GM12878 (cell line): Measurements from ENCODE around the gene HS6ST3. TPM values are rescaled to one million over a fixed set of nuclear protein-coding genes. Genes with fewer than 3 reads are reported as not detected.

ENCODE experiments used
- ATAC-seq: fragments of 200-7000 bp; cut with Tn5 transposase; 3 replicates; pipeline ENCODE4 v1.9.1; 2020; ENCODE audit warnings: mild to moderate bottlenecking, moderate library complexity
- BruUV-seq: library from RNA; stranded (reverse); fragments of 400-500 nt; replicated peaks from 2 replicates; lab custom pipeline; 2021; lab: Mats Ljungman, UMichigan
- CTCF ChIA-PET: fragments of 300-600 bp; sonication (Branson Sonifier 250); formaldehyde crosslinking; extraction: SDS; loops from one replicate; lab custom pipeline; 2021; ENCODE audit warnings: inconsistent platforms; lab: Yijun Ruan, JAX
- POLR2A ChIA-PET: fragments of 350-600 bp; formaldehyde crosslinking; extraction: SDS; loops from one replicate; lab custom pipeline; 2021; ENCODE audit warnings: inconsistent platforms; lab: Charles Lee
- RAD21 ChIA-PET: fragments of 300-600 bp; sonication (Branson Sonifier 250); formaldehyde crosslinking; loops from one replicate; lab custom pipeline; 2023; ENCODE audit warnings: antibody characterized with exemption; ENCODE audit not compliant: unreplicated experiment; lab: Charles Lee
- SMC1A ChIA-PET: fragments of 300-600 bp; sonication (Branson Sonifier 250); formaldehyde crosslinking; loops from one replicate; lab custom pipeline; 2023; ENCODE audit not compliant: unreplicated experiment, uncharacterized antibody; lab: Charles Lee
- DNase-seq: peaks from one replicate; pipeline ENCODE4 v3.0.0-alpha.2; 2011; ENCODE audit warnings: low read depth, low spot score
- FAIRE-seq: peaks from 3 replicates; lab custom pipeline; 2011; peaks lifted over from hg19 to GRCh38; lab: Jason Lieb, UNC
- H2AFZ ChIP-seq: 2 replicates; pipeline ENCODE4 v1.6.0; 2011; ENCODE audit warnings: low read depth, low read length, control low read depth; ENCODE audit not compliant: control insufficient read depth
- H3K27ac ChIP-seq: 2 replicates; pipeline ENCODE4 v1.5.1; 2011; ENCODE audit warnings: control low read depth; ENCODE audit not compliant: control insufficient read depth, insufficient read depth
- H3K27me3 ChIP-seq, 2 experiments: replicated peaks in 1 of 2; 2 replicates each; pipeline versions ENCODE4 v1.6.0 to v1.6.1; 2011; ENCODE audit warnings: low read length in 1 of 2; ENCODE audit not compliant: control insufficient read depth in 2 of 2, insufficient read depth in 2 of 2
- H3K36me3 ChIP-seq, 2 experiments: 2 replicates each; pipeline ENCODE4 v1.5.1; 2011; ENCODE audit warnings: low read length in 1 of 2; ENCODE audit not compliant: control insufficient read depth in 2 of 2, insufficient read depth in 2 of 2
- H3K4me1 ChIP-seq: 2 replicates; pipeline ENCODE4 v1.6.1; 2011; ENCODE audit warnings: mild to moderate bottlenecking, low read length, moderate library complexity, mixed read lengths; ENCODE audit not compliant: control insufficient read depth, insufficient read depth
- H3K4me2 ChIP-seq: 2 replicates; pipeline ENCODE4 v1.6.0; 2011; ENCODE audit warnings: control low read depth; ENCODE audit not compliant: control insufficient read depth, insufficient read depth
- H3K4me3 ChIP-seq: fragments of 200-600 bp; sonication (generic); 2 replicates; pipeline ENCODE4 v1.5.1; 2016
- H3K79me2 ChIP-seq: 2 replicates; pipeline ENCODE4 v1.6.0; 2011; ENCODE audit warnings: low read length; ENCODE audit not compliant: control insufficient read depth, insufficient read depth
- H3K9ac ChIP-seq: 2 replicates; pipeline ENCODE4 v1.8.0; 2011; ENCODE audit warnings: low read length, control low read depth, mixed read lengths; ENCODE audit not compliant: control insufficient read depth, insufficient read depth
- H3K9me3 ChIP-seq: replicated peaks from 3 replicates; pipeline ENCODE4 v1.5.1; 2011; ENCODE audit warnings: mild to moderate bottlenecking, low read length; ENCODE audit not compliant: control insufficient read depth, insufficient read depth
- H4K20me1 ChIP-seq: 2 replicates; pipeline ENCODE4 v1.6.0; 2011; ENCODE audit not compliant: control insufficient read depth, insufficient read depth
- E4F1 ChIP-seq: fragments of 450-650 bp; IDR thresholded peaks from 2 replicates; pipeline ENCODE4 v1.6.1; 2018; ENCODE audit warnings: borderline replicate concordance, mild to moderate bottlenecking; ENCODE audit not compliant: partially characterized antibody
- KLF5 ChIP-seq: fragments of 450-650 bp; IDR thresholded peaks from 2 replicates; pipeline ENCODE4 v1.6.1; 2014; ENCODE audit warnings: mild to moderate bottlenecking; ENCODE audit not compliant: partially characterized antibody
- SMC3 ChIP-seq: IDR thresholded peaks from 2 replicates; pipeline ENCODE4 v1.6.1; 2011; ENCODE audit warnings: low read length, improper control_type of control experiment, borderline replicate concordance
- USF1 ChIP-seq: IDR thresholded peaks from 2 replicates; pipeline ENCODE4 v1.6.1; 2011; ENCODE audit warnings: borderline replicate concordance, low read depth, mild to moderate bottlenecking, moderate library complexity, mixed read lengths, low read length; ENCODE audit not compliant: insufficient read depth; ENCODE audit errors: extremely low read length
- ZNF384 ChIP-seq: IDR thresholded peaks from 2 replicates; pipeline ENCODE4 v1.6.1; 2012; ENCODE audit warnings: low read depth, mild to moderate bottlenecking, low read length, improper control_type of control experiment, borderline replicate concordance
- WGBS: methylation state at CpG from one replicate; pipeline ENCODE4 v1.1.6; 2016; ENCODE audit warnings: low lambda C conversion rate; ENCODE audit not compliant: insufficient replicate concordance, insufficient coverage; ENCODE audit errors: missing lambda C conversion rate; 5-methylcytosine and 5-hydroxymethylcytosine counted together
- in situ Hi-C: fragments of 300-500 bp; cut with MboI; formaldehyde crosslinking; loops from 9 replicates; pipeline ENCODE4 v1.14.3; 2018; ENCODE audit warnings: mixed read lengths
- intact Hi-C: fragments of 100-400 bp; cut with micrococcal nuclease; formaldehyde crosslinking; loops from one replicate; pipeline ENCODE4 v1.14.2; 2022; ENCODE audit not compliant: unreplicated experiment
- polyA plus RNA-seq, 11 experiments: library from polyadenylated mRNA; depleted of rRNA in 4 of 11; unstranded in 6 of 11; stranded (reverse) in 5 of 11; fragments of >200 nt; fragmentation: Nextera tagmentation in 4 of 11; fragmentation: Illumina TruSeq in 1 of 11; extraction: Ambion mirVana in 4 of 11; extraction: Trizol in 1 of 11; gene quantifications; 1 replicate in 1 of 11; 2 replicates in 10 of 11; pipeline versions ENCODE4 v1.2.1 to v1.2.3, GENCODE V29; 2011 to 2016; ENCODE audit warnings: inconsistent platforms in 2 of 11, missing spikeins in 2 of 11, low read depth in 1 of 11
- total RNA-seq, 4 experiments: library from RNA; depleted of rRNA in 3 of 4; stranded (reverse); fragments of >200 nt in 3 of 4; fragmentation: Illumina TruSeq in 1 of 4; extraction: Trizol in 1 of 4; gene quantifications; 2 replicates each; pipeline versions ENCODE4 v1.2.1 to v1.2.3, GENCODE V29; 2013 to 2021
- TF ChIP-seq, protein P1 (sequence below): fragments of 450-650 bp; formaldehyde crosslinking; IDR thresholded peaks from 2 replicates; pipeline ENCODE4 v1.4.0; 2022; ENCODE audit warnings: mild to moderate bottlenecking, moderate library complexity
- TF ChIP-seq, protein P2 (sequence below): IDR thresholded peaks from 2 replicates; pipeline ENCODE4 v1.6.1; 2011; ENCODE audit warnings: borderline replicate concordance, low read depth, mild to moderate bottlenecking, moderate library complexity, low read length; ENCODE audit not compliant: insufficient read depth, poor library complexity, severe bottlenecking
- TF ChIP-seq, protein P3 (sequence below): fragments of 450-650 bp; IDR thresholded peaks from 2 replicates; pipeline ENCODE4 v1.6.1; 2017; ENCODE audit warnings: borderline replicate concordance

Gene HS6ST3
- total and polyA plus RNA-seq, 10 of the 15 experiments (the other 5 are each of a cell fraction or from before 2014, with no cell fraction given): under 0.01 to 2.9 TPM; not detected in 8

- Histone ChIP-seq H3K4me3 (no peak overlapping the region), H3K9me3 (no peaks in the 10 kb centered on the region), H3K9ac (no peak overlapping the region), H3K27me3 (no peaks in the 10 kb centered on the region), H2AFZ (no peak overlapping the region), H3K36me3 (no peaks in the 10 kb centered on the region), H3K79me2 (no peaks in the 10 kb centered on the region), H4K20me1 (no peaks in the 10 kb centered on the region), H3K4me1 (no peaks in the 10 kb centered on the region), H3K27ac (no peak overlapping the region), H3K4me2 (no peak overlapping the region)
- intact Hi-C loops (no loop called here), in situ Hi-C loops (no loop called here)
- FAIRE-seq (no peak), DNase-seq (no peak), ATAC-seq (no peak)
- ChIA-PET POLR2A (no interaction called here), CTCF (no interaction called here), SMC1A (interaction anchor here (1.0 to 1.4 kb wide), 3 partner anchors 16 to 507 kb away, joined by 3 to 4 read pairs (median 3); no protein-coding TSS in a partner anchor), RAD21 (no interaction called here)
- TF ChIP-seq, protein P1, sequence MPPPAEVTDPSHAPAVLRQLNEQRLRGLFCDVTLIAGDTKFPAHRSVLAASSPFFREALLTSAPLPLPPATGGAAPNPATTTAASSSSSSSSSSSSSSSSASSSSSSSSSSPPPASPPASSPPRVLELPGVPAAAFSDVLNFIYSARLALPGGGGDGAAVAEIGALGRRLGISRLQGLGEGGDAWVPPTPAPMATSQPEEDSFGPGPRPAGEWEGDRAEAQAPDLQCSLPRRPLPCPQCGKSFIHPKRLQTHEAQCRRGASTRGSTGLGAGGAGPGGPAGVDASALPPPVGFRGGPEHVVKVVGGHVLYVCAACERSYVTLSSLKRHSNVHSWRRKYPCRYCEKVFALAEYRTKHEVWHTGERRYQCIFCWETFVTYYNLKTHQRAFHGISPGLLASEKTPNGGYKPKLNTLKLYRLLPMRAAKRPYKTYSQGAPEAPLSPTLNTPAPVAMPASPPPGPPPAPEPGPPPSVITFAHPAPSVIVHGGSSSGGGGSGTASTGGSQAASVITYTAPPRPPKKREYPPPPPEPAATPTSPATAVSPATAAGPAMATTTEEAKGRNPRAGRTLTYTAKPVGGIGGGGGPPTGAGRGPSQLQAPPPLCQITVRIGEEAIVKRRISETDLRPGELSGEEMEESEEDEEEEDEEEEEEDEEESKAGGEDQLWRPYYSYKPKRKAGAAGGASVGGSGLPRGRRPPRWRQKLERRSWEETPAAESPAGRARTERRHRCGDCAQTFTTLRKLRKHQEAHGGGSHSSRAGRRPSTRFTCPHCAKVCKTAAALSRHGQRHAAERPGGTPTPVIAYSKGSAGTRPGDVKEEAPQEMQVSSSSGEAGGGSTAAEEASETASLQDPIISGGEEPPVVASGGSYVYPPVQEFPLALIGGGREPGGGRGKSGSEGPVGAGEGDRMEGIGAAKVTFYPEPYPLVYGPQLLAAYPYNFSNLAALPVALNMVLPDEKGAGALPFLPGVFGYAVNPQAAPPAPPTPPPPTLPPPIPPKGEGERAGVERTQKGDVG: no peak
- TF ChIP-seq E4F1 (no peak), KLF5 (no peak), SMC3 (no peak), ZNF384 (no peak), USF1 (no peak)
- TF ChIP-seq, protein P2, sequence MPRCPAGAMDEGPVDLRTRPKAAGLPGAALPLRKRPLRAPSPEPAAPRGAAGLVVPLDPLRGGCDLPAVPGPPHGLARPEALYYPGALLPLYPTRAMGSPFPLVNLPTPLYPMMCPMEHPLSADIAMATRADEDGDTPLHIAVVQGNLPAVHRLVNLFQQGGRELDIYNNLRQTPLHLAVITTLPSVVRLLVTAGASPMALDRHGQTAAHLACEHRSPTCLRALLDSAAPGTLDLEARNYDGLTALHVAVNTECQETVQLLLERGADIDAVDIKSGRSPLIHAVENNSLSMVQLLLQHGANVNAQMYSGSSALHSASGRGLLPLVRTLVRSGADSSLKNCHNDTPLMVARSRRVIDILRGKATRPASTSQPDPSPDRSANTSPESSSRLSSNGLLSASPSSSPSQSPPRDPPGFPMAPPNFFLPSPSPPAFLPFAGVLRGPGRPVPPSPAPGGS: no peak
- TF ChIP-seq, protein P3, sequence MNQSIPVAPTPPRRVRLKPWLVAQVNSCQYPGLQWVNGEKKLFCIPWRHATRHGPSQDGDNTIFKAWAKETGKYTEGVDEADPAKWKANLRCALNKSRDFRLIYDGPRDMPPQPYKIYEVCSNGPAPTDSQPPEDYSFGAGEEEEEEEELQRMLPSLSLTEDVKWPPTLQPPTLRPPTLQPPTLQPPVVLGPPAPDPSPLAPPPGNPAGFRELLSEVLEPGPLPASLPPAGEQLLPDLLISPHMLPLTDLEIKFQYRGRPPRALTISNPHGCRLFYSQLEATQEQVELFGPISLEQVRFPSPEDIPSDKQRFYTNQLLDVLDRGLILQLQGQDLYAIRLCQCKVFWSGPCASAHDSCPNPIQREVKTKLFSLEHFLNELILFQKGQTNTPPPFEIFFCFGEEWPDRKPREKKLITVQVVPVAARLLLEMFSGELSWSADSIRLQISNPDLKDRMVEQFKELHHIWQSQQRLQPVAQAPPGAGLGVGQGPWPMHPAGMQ: no peak
- BruUV-seq: no TSS peak
- 2% methylated on average over 3 of the region's 3 CpGs for WGBS
Observed at GRCh38 chr13:96527497-96527896, 437.6 kb downstream of the HS6ST3 start.
